Central memory CD4-positive, alpha-beta T cell (primary cell): ENCODE data around the gene CDK10.
"Not testable (repeated sequence)": the region's sequence is repeated elsewhere in the genome, so short reads cannot be mapped to it uniquely, and the experiment has no call there.

ENCODE experiments used
- DNase-seq: peaks from one replicate; pipeline ENCODE4 v3.0.0; 2022

CDK10 gene

GRCh38 chr16:89668790-89669158 lies 17.7 kb upstream of the CDK10 start:
- DNase-seq = no peak

- no peak for DNase-seq
Measured at GRCh38 chr16:89669755-89670154, 16.7 kb upstream of the CDK10 start.

GRCh38 chr16:89670496-89671431 lies 15.7 kb upstream of the CDK10 start:
- no peak for DNase-seq

- not testable (repeated sequence) for DNase-seq
Measured at GRCh38 chr16:89671565-89671964, 14.9 kb upstream of the CDK10 start.

GRCh38 chr16:89672177-89672941 lies 14.1 kb upstream of the CDK10 start:
- DNase-seq = no peak

GRCh38 chr16:89678258-89678657 lies 8.2 kb upstream of the CDK10 start:
- no peak for DNase-seq

- no peak for DNase-seq
Measured at GRCh38 chr16:89685916-89686315, 573 bp upstream of the CDK10 start.

- no peak for DNase-seq
Measured at GRCh38 chr16:89687092-89687940, 827 bp downstream of the CDK10 start.

- DNase-seq = no peak
Measured at GRCh38 chr16:89688395-89688794, 1.9 kb downstream of the CDK10 start.

GRCh38 chr16:89689142-89689541 lies 2.7 kb downstream of the CDK10 start:
- DNase-seq = no peak

GRCh38 chr16:89689621-89690020 lies 3.1 kb downstream of the CDK10 start:
- not testable (repeated sequence) for DNase-seq

GRCh38 chr16:89690392-89690901 lies 4.0 kb downstream of the CDK10 start:
- no peak for DNase-seq

GRCh38 chr16:89691231-89691985 lies 4.9 kb downstream of the CDK10 start:
- DNase-seq = no peak

- DNase-seq = no peak
Measured at GRCh38 chr16:89691986-89692569, 5.6 kb downstream of the CDK10 start.

GRCh38 chr16:89693289-89693731 lies 6.8 kb downstream of the CDK10 start:
- no peak for DNase-seq

- DNase-seq = no peak
Measured at GRCh38 chr16:89693931-89694783, 7.7 kb downstream of the CDK10 start.

GRCh38 chr16:89694784-89695085 lies 8.2 kb downstream of the CDK10 start:
- DNase-seq = not testable (repeated sequence)

- no peak for DNase-seq
Measured at GRCh38 chr16:89695086-89695874, 8.8 kb downstream of the CDK10 start.

- DNase-seq = no peak
Measured at GRCh38 chr16:89695875-89696669, 9.6 kb downstream of the CDK10 start.
